Loucy (cell line): Measurements from ENCODE around the gene ETV5.

Experiments used
- EZH2phosphoT487 ChIP-seq: fragments of 200-600 bp; IDR thresholded peaks from 2 replicates; pipeline ENCODE4 v1.6.1; 2018; ENCODE audit warnings: antibody characterized with exemption, mild to moderate bottlenecking, moderate library complexity, borderline replicate concordance
- TF ChIP-seq, protein P1 (sequence below): fragments of 200-600 bp; sonication (generic); conservative IDR thresholded peaks from 2 replicates; pipeline ENCODE4 v1.5.1; 2014; ENCODE audit warnings: mild to moderate bottlenecking, antibody characterized with exemption, low read length

DNA sequence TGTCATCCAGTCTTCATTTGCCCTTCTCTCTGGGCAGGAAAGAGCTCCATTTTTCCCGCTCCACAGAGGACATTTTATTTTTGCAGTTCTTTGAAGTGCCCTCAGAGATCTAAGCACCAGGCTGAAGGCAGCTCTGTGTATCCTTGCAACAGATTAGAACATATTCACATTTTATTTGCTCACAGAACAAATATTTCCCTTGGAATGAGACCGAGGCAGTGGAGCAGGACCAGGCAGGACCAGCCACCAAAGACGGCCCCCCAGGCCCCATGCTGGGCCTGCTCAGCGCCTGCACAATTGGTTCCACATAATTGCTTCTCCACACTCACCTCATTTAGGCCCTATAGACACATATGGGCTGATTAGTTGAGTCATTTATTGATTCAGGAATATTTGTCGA, 15.7 kb upstream of the ETV5 start:
- TF ChIP-seq, protein P1, sequence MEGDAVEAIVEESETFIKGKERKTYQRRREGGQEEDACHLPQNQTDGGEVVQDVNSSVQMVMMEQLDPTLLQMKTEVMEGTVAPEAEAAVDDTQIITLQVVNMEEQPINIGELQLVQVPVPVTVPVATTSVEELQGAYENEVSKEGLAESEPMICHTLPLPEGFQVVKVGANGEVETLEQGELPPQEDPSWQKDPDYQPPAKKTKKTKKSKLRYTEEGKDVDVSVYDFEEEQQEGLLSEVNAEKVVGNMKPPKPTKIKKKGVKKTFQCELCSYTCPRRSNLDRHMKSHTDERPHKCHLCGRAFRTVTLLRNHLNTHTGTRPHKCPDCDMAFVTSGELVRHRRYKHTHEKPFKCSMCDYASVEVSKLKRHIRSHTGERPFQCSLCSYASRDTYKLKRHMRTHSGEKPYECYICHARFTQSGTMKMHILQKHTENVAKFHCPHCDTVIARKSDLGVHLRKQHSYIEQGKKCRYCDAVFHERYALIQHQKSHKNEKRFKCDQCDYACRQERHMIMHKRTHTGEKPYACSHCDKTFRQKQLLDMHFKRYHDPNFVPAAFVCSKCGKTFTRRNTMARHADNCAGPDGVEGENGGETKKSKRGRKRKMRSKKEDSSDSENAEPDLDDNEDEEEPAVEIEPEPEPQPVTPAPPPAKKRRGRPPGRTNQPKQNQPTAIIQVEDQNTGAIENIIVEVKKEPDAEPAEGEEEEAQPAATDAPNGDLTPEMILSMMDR: no peak
- TF ChIP-seq EZH2phosphoT487: no peak
